ENCODE measurements around the gene THAP3.

- no peak for TF ChIP-seq EZH2 (IDR thresholded peaks at IDR 0.05; ENCODE audit: low read length, unreplicated experiment)
- TF ChIP-seq, protein P1, sequence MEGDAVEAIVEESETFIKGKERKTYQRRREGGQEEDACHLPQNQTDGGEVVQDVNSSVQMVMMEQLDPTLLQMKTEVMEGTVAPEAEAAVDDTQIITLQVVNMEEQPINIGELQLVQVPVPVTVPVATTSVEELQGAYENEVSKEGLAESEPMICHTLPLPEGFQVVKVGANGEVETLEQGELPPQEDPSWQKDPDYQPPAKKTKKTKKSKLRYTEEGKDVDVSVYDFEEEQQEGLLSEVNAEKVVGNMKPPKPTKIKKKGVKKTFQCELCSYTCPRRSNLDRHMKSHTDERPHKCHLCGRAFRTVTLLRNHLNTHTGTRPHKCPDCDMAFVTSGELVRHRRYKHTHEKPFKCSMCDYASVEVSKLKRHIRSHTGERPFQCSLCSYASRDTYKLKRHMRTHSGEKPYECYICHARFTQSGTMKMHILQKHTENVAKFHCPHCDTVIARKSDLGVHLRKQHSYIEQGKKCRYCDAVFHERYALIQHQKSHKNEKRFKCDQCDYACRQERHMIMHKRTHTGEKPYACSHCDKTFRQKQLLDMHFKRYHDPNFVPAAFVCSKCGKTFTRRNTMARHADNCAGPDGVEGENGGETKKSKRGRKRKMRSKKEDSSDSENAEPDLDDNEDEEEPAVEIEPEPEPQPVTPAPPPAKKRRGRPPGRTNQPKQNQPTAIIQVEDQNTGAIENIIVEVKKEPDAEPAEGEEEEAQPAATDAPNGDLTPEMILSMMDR (conservative IDR thresholded peaks at IDR 0.05; ENCODE audit: low read depth, low read length), result no peak
- no peak for TF ChIP-seq EZH2phosphoT487 (IDR thresholded peaks at IDR 0.05; ENCODE audit: borderline replicate concordance, low read length)
These were observed 38.3 kb upstream of the THAP3 start for GRCh38 chr1:6586404-6586816.
